BJ (cell line): ENCODE results near the gene SF3B6. TPM values are rescaled to one million over a fixed set of nuclear protein-coding genes. Genes with fewer than 3 reads are reported as not detected.
A peak's percentile ranks its signal among the peaks of the same experiment; 100 is the strongest.

Source experiments
- CTCF ChIA-PET: fragments of 350-600 bp; formaldehyde crosslinking; extraction: SDS; loops from one replicate; lab custom pipeline; 2021; ENCODE audit warnings: antibody characterized with exemption, inconsistent platforms; lab: Yijun Ruan, JAX
- POLR2A ChIA-PET: fragments of 300-600 bp; sonication (Branson Sonifier 250); formaldehyde crosslinking; extraction: SDS; loops from one replicate; lab custom pipeline; 2021; ENCODE audit warnings: antibody characterized with exemption; lab: Charles Lee
- DNase-seq: peaks from one replicate; pipeline ENCODE4 v3.0.0-alpha.2; 2011; ENCODE audit warnings: low read depth
- H3K27me3 ChIP-seq: 2 replicates; pipeline ENCODE4 v1.6.0; 2011; ENCODE audit warnings: low read length; ENCODE audit not compliant: control insufficient read depth, insufficient read depth
- H3K36me3 ChIP-seq: 2 replicates; pipeline ENCODE4 v1.5.1; 2011; ENCODE audit warnings: low read length; ENCODE audit not compliant: control insufficient read depth, insufficient read depth
- H3K4me3 ChIP-seq: 2 replicates; pipeline ENCODE4 v1.5.1; 2011; ENCODE audit warnings: low read depth, mild to moderate bottlenecking, control low read depth, low read length
- CTCF ChIP-seq: IDR thresholded peaks from 2 replicates; pipeline ENCODE4 v1.5.1; 2011; ENCODE audit warnings: low read depth, mild to moderate bottlenecking, control low read depth, inconsistent platforms, low read length, moderate library complexity; ENCODE audit not compliant: insufficient read depth
- polyA plus RNA-seq: library from polyadenylated mRNA; depleted of rRNA; stranded (reverse); fragments of >200 nt; gene quantifications from 2 replicates; pipeline ENCODE4 v1.2.3, GENCODE V29; 2011

Gene SF3B6
- polyA plus RNA-seq, 1 experiment, result 107 TPM

- POLR2A ChIA-PET, result no interaction called here
- Histone ChIP-seq H3K4me3 (peak overlapping the region; percentile 94), H3K27me3 (no peaks in the 10 kb centered on the region), H3K36me3 (peaks cover 9% of the 10 kb centered on the region)
- CTCF ChIA-PET, result interaction anchor here (2.3 kb wide), 1 partner anchor 151 kb away, joined by 13 read pairs; the partner anchor contains the start of gene ATAD2B
- no peak for DNase-seq
- no peak for TF ChIP-seq CTCF
Observed at GRCh38 chr2:24077535-24077877, 1.4 kb upstream of the SF3B6 start.

GRCh38 chr2:24076849-24077534 is 866 bp upstream of the SF3B6 start:
- DNase-seq, result no peak
- CTCF ChIA-PET, result interaction anchor here (0.9 to 2.3 kb wide), 3 partner anchors 8 to 252 kb away, joined by 4 to 13 read pairs (median 7); partner anchors contain the start of genes ATAD2B and TP53I3
- POLR2A ChIA-PET, result no interaction called here
- Histone ChIP-seq H3K4me3 (peak overlapping the region; percentile 94), H3K36me3 (peaks cover 6% of the 10 kb centered on the region), H3K27me3 (no peaks in the 10 kb centered on the region)
- no peak for TF ChIP-seq CTCF

- ChIA-PET POLR2A (interaction anchor here (0.9 kb wide), 1 partner anchor 9 kb away, joined by 3 read pairs; the partner anchor contains the start of gene TP53I3), CTCF (interaction anchor here (1.5 kb wide), 1 partner anchor 9 kb away, joined by 7 read pairs; the partner anchor contains the start of gene TP53I3)
- no peak for DNase-seq
- Histone ChIP-seq H3K36me3 (peaks cover under 1% of the 10 kb centered on the region; the same call in 1 of the 2 replicates), H3K27me3 (no peaks in the 10 kb centered on the region), H3K4me3 (peak overlapping the region; percentile 94)
- TF ChIP-seq CTCF, result no peak
Observed at GRCh38 chr2:24075259-24075658, 867 bp downstream of the SF3B6 start.

- Histone ChIP-seq H3K36me3 (peaks cover 4% of the 10 kb centered on the region; the same call in 1 of the 2 replicates), H3K27me3 (no peaks in the 10 kb centered on the region), H3K4me3 (no peak overlapping the region)
- ChIA-PET CTCF (interaction anchor here (0.6 to 1.9 kb wide), 5 partner anchors 9 to 273 kb away, joined by 3 to 7 read pairs (median 3); partner anchors contain the start of gene ATAD2B), POLR2A (no interaction called here)
- TF ChIP-seq CTCF, result no peak
- no peak for DNase-seq
Observed at GRCh38 chr2:24073816-24074215, 2.3 kb downstream of the SF3B6 start.

- DNase-seq, result no peak
- ChIA-PET POLR2A (no interaction called here), CTCF (interaction anchor here (0.7 to 1.9 kb wide), 3 partner anchors 11 to 273 kb away, joined by 3 to 7 read pairs (median 3); partner anchors contain the start of gene ATAD2B)
- H3K27me3 ChIP-seq, result no peaks in the 10 kb centered on the region
- no peak for TF ChIP-seq CTCF
- H3K4me3 ChIP-seq, result no peak overlapping the region
- H3K36me3 ChIP-seq, result peaks cover 5% of the 10 kb centered on the region; the same call in 1 of the 2 replicates
Observed at GRCh38 chr2:24072259-24072658, 3.9 kb downstream of the SF3B6 start.
